K562 (cell line): ENCODE data around the gene SLC25A26. TPM values are rescaled to one million over a fixed set of nuclear protein-coding genes. Genes with fewer than 3 reads are reported as not detected.
A peak's percentile ranks its signal among the peaks of the same experiment; 100 is the strongest.

Experiments used
- CC2D1A ChIP-seq: fragments of 450-650 bp; IDR thresholded peaks from 2 replicates; pipeline ENCODE4 v1.6.1; 2017; ENCODE audit warnings: mild to moderate bottlenecking
- DEAF1 ChIP-seq: fragments of 450-650 bp; formaldehyde crosslinking; IDR thresholded peaks from 2 replicates; pipeline ENCODE4 v1.4.0; 2020; ENCODE audit warnings: mild to moderate bottlenecking, moderate library complexity
- DIDO1 ChIP-seq: fragments of 450-650 bp; IDR thresholded peaks from 2 replicates; pipeline ENCODE4 v1.6.1; 2016; ENCODE audit warnings: low read depth, missing biosample characterization, missing genetic modification characterization
- ETV1 ChIP-seq: fragments of 450-650 bp; conservative IDR thresholded peaks from 2 replicates; pipeline ENCODE4 v1.6.1; 2016; ENCODE audit warnings: missing genetic modification characterization, control low read depth, low read depth, missing compliant biosample characterization
- HDGF ChIP-seq: fragments of 450-650 bp; IDR thresholded peaks from 2 replicates; pipeline ENCODE4 v1.6.1; 2016
- MBD2 ChIP-seq: sonication (generic); IDR thresholded peaks from 2 replicates; pipeline ENCODE4 v1.6.1; 2016; ENCODE audit warnings: low read depth, borderline replicate concordance
- NKRF ChIP-seq: fragments of 450-650 bp; IDR thresholded peaks from 2 replicates; pipeline ENCODE4 v1.6.1; 2016; ENCODE audit warnings: borderline replicate concordance
- POLR2G ChIP-seq: fragments of 200-400 bp; formaldehyde crosslinking; IDR thresholded peaks from 2 replicates; pipeline ENCODE4 v1.6.1; 2017; ENCODE audit warnings: low read depth, mild to moderate bottlenecking, antibody characterized with exemption, low read length, moderate library complexity
- RAD21 ChIP-seq, 2 experiments: fragments of 250-450 bp in 1 of 2; fragments of 450-650 bp in 1 of 2; sonication (Bioruptor Pico) in 1 of 2; formaldehyde crosslinking in 1 of 2; IDR thresholded peaks in 1 of 2; conservative IDR thresholded peaks in 1 of 2; 2 replicates each; pipeline versions ENCODE4 v1.4.0 to v1.8.0; 2020 to 2022; ENCODE audit warnings: mild to moderate bottlenecking in 2 of 2, moderate library complexity in 1 of 2
- SAFB2 ChIP-seq: fragments of 200-400 bp; formaldehyde crosslinking; IDR thresholded peaks from 2 replicates; pipeline ENCODE4 v1.6.1; 2018; ENCODE audit warnings: borderline replicate concordance, low read length, low read depth, moderate library complexity; ENCODE audit not compliant: severe bottlenecking
- SRF ChIP-seq, 2 experiments: fragments of 250-450, 450-650 bp in 1 of 2; sonication (Bioruptor Pico) in 1 of 2; sonication (generic) in 1 of 2; formaldehyde crosslinking; IDR thresholded peaks; 2 replicates each; pipeline versions ENCODE4 v1.5.0 to v1.5.1; 2020 to 2022; ENCODE audit warnings: mild to moderate bottlenecking in 1 of 2, missing genetic modification reagents in 1 of 2
- XRCC3 ChIP-seq: fragments of 450-650 bp; IDR thresholded peaks from 2 replicates; pipeline ENCODE4 v1.6.1; 2017; ENCODE audit warnings: mild to moderate bottlenecking, moderate library complexity
- ZC3H11A ChIP-seq: IDR thresholded peaks from 2 replicates; pipeline ENCODE4 v1.6.1; 2012; ENCODE audit warnings: low read depth, low read length, improper control_type of control experiment
- ZNF146 ChIP-seq: IDR thresholded peaks from one replicate; pipeline ENCODE4 v1.6.1; 2018; ENCODE audit warnings: missing compliant biosample characterization; ENCODE audit not compliant: unreplicated experiment
- ZNF23 ChIP-seq: fragments of 250-450 bp; sonication (Bioruptor Pico); IDR thresholded peaks from 2 replicates; pipeline ENCODE4 v1.4.0; 2020; ENCODE audit warnings: mild to moderate bottlenecking
- ZNF668 ChIP-seq: fragments of 250-450 bp; sonication (Bioruptor Pico); IDR thresholded peaks from 2 replicates; pipeline ENCODE4 v1.8.0; 2022; ENCODE audit warnings: mild to moderate bottlenecking, inconsistent platforms
- ZNF75A ChIP-seq: fragments of 450-650 bp; formaldehyde crosslinking; IDR thresholded peaks from 2 replicates; pipeline ENCODE4 v1.4.0; 2020; ENCODE audit warnings: mild to moderate bottlenecking
- polyA plus RNA-seq, 8 experiments: library from polyadenylated mRNA; depleted of rRNA in 4 of 8; stranded (reverse) in 5 of 8; unstranded in 3 of 8; fragments of >200 nt; fragmentation: Nextera tagmentation in 2 of 8; fragmentation: Illumina TruSeq in 1 of 8; extraction: Ambion mirVana in 2 of 8; extraction: Trizol in 1 of 8; gene quantifications; 2 replicates each; pipeline versions ENCODE4 v1.2.1 to v1.2.3, GENCODE V29; 2011 to 2014; ENCODE audit warnings: inconsistent platforms in 1 of 8, missing spikeins in 1 of 8
- total RNA-seq, 7 experiments: library from RNA; depleted of rRNA in 6 of 7; stranded (reverse); fragments of >200 nt in 6 of 7; fragmentation: Illumina TruSeq in 2 of 7; extraction: Trizol in 2 of 7; gene quantifications; 2 replicates each; pipeline versions ENCODE4 v1.2.1 to v1.2.3, GENCODE V29; 2011 to 2021; ENCODE audit warnings: low replicate concordance in 1 of 7

SLC25A26 gene
- total and polyA plus RNA-seq, 9 of the 15 experiments (the other 6 are each of a cell fraction or from before 2014, with no cell fraction given), result 7.2 to 29.1 (median 12.6) TPM

- TF ChIP-seq ZC3H11A (no peak), ETV1 (no peak), NKRF (no peak), DEAF1 (CRISPR knock-in tag) (peak; percentile 47; the same call in 1 of the 2 replicates), MBD2 (no peak), POLR2G (no peak), SRF (CRISPR knock-in tag; IDR thresholded peaks at IDR 0.05) (no peak), ZNF23 (CRISPR knock-in tag) (no peak), ZNF668 (CRISPR knock-in tag) (no peak), HDGF (no peak), SAFB2 (no peak), DIDO1 (tag) (no peak), ZNF75A (no peak), RAD21 (CRISPR knock-in tag; conservative IDR thresholded peaks at IDR 0.05 in 1 of 2, IDR thresholded peaks at IDR 0.05 in 1 of 2) (peak; percentile 60 to 64), XRCC3 (no peak), ZNF146 (CRISPR knock-in tag) (no peak), CC2D1A (no peak)
These were observed 33.2 kb downstream of the SLC25A26 start (continued) for GRCh38 chr3:66253790-66254620.
